CD14-positive monocyte (primary cell): ENCODE data around the gene AEBP2. TPM values are rescaled to one million over a fixed set of nuclear protein-coding genes. Genes with fewer than 3 reads are reported as not detected.
"Not testable (repeated sequence)": the region's sequence is repeated elsewhere in the genome, so short reads cannot be mapped to it uniquely, and the experiment has no call there.

Experiments used
- DNase-seq, 3 donors: peaks; one replicate each; pipeline ENCODE4 v3.0.0-alpha.2; 2011 to 2022
- H2AFZ ChIP-seq: 2 replicates; pipeline ENCODE4 v1.6.0; 2012; ENCODE audit warnings: mild to moderate bottlenecking, low read depth, low read length, inconsistent platforms; ENCODE audit not compliant: insufficient read depth, poor library complexity, severe bottlenecking
- H3K27ac ChIP-seq, 2 donors: 1 replicate in 1 of 2; 2 replicates in 1 of 2; pipeline ENCODE4 v1.5.1; 2012 to 2013; ENCODE audit warnings: low read length in 2 of 2, control low read depth in 1 of 2, inconsistent platforms in 1 of 2, low read depth in 1 of 2, mild to moderate bottlenecking in 1 of 2
- H3K27me3 ChIP-seq, 2 donors: one replicate each; pipeline versions ENCODE4 v1.6.0 to v1.6.1; 2011 to 2013; ENCODE audit warnings: low read length in 2 of 2; ENCODE audit not compliant: control insufficient read depth in 2 of 2, insufficient read depth in 2 of 2
- H3K36me3 ChIP-seq, 2 donors: replicated peaks in 1 of 2; 1 replicate in 1 of 2; 2 replicates in 1 of 2; pipeline versions ENCODE4 v1.5.1 to v1.6.1; 2012 to 2013; ENCODE audit warnings: low read length in 2 of 2, control low read depth in 1 of 2, inconsistent platforms in 1 of 2, mild to moderate bottlenecking in 1 of 2; ENCODE audit not compliant: insufficient read depth in 2 of 2, control insufficient read depth in 1 of 2
- H3K4me1 ChIP-seq, 2 donors: 1 replicate in 1 of 2; 2 replicates in 1 of 2; pipeline versions ENCODE4 v1.5.1 to v1.6.1; 2012 to 2013; ENCODE audit warnings: low read length in 2 of 2, control low read depth in 1 of 2, inconsistent platforms in 1 of 2, mild to moderate bottlenecking in 1 of 2, moderate library complexity in 1 of 2; ENCODE audit not compliant: insufficient read depth in 2 of 2, control insufficient read depth in 1 of 2
- H3K4me2 ChIP-seq: replicated peaks from 2 replicates; pipeline ENCODE3; 2012; ENCODE audit warnings: low read length, moderate library complexity, mild to moderate bottlenecking; ENCODE audit not compliant: poor library complexity, severe bottlenecking; ENCODE audit errors: extremely low read depth
- H3K4me3 ChIP-seq, 3 experiments: fragments of 200-600 bp in 1 of 3; sonication (generic) in 1 of 3; replicated peaks in 1 of 3; 1 replicate in 2 of 3; 2 replicates in 1 of 3; pipeline ENCODE4 v1.5.1; 2011 to 2013; ENCODE audit warnings: low read length in 3 of 3, mild to moderate bottlenecking in 3 of 3, control low read depth in 2 of 3, low read depth in 2 of 3, inconsistent platforms in 1 of 3, moderate library complexity in 1 of 3
- H3K79me2 ChIP-seq: 2 replicates; pipeline ENCODE4 v1.6.0; 2012; ENCODE audit warnings: mild to moderate bottlenecking, control low read depth, inconsistent platforms, low read length, moderate library complexity; ENCODE audit not compliant: insufficient read depth
- H3K9ac ChIP-seq: 2 replicates; pipeline ENCODE4 v1.6.0; 2017; ENCODE audit warnings: low read length, mild to moderate bottlenecking; ENCODE audit not compliant: insufficient read depth, poor library complexity, severe bottlenecking
- H3K9me3 ChIP-seq, 2 donors: replicated peaks in 1 of 2; 1 replicate in 1 of 2; 2 replicates in 1 of 2; pipeline versions ENCODE4 v1.5.1 to v1.6.1; 2012 to 2013; ENCODE audit warnings: low read length in 2 of 2, control low read depth in 1 of 2; ENCODE audit not compliant: control insufficient read depth in 1 of 2, insufficient read depth in 1 of 2
- H4K20me1 ChIP-seq: 2 replicates; pipeline ENCODE4 v1.6.0; 2012; ENCODE audit warnings: mild to moderate bottlenecking, low read length, control low read depth, moderate library complexity; ENCODE audit not compliant: insufficient read depth
- H3K27ac Mint-ChIP-seq, 7 donors: one replicate each; pipeline ENCODE4 v1.8.0; 2020; ENCODE audit warnings: mild to moderate bottlenecking in 7 of 7, mixed read lengths in 7 of 7, moderate library complexity in 6 of 7, inconsistent platforms in 2 of 7
- H3K27me3 Mint-ChIP-seq, 3 donors: one replicate each; pipeline ENCODE4 v1.8.0; 2021 to 2022; ENCODE audit warnings: low read depth in 3 of 3, mild to moderate bottlenecking in 3 of 3, mixed read lengths in 3 of 3, moderate library complexity in 3 of 3, inconsistent platforms in 1 of 3
- H3K36me3 Mint-ChIP-seq, 2 donors: one replicate each; pipeline ENCODE4 v1.8.0; 2020; ENCODE audit warnings: mixed read lengths in 2 of 2, inconsistent platforms in 1 of 2, mild to moderate bottlenecking in 1 of 2
- H3K4me1 Mint-ChIP-seq: one replicate; pipeline ENCODE4 v1.8.0; 2020; ENCODE audit warnings: mild to moderate bottlenecking, mixed read lengths
- H3K4me3 Mint-ChIP-seq, 2 donors: one replicate each; pipeline ENCODE4 v1.8.0; 2020; ENCODE audit warnings: mild to moderate bottlenecking in 2 of 2, mixed read lengths in 2 of 2, moderate library complexity in 1 of 2
- H3K9me3 Mint-ChIP-seq, 7 donors: one replicate each; pipeline ENCODE4 v1.8.0; 2020 to 2022; ENCODE audit warnings: mixed read lengths in 7 of 7, mild to moderate bottlenecking in 6 of 7, moderate library complexity in 6 of 7, inconsistent platforms in 2 of 7
- WGBS: methylation state at CpG from one replicate; pipeline ENCODE4 v1.1.5; 2013; ENCODE audit warnings: missing lambda C conversion rate; ENCODE audit not compliant: insufficient coverage; 5-methylcytosine and 5-hydroxymethylcytosine counted together
- intact Hi-C, 2 donors: fragments of 100-400 bp; cut with micrococcal nuclease; formaldehyde crosslinking; loops; one replicate each; pipeline versions ENCODE4 v1.15.0 to v1.15.1; 2023
- polyA plus RNA-seq, 3 donors: library from polyadenylated mRNA; depleted of rRNA in 1 of 3; unstranded in 2 of 3; stranded (reverse) in 1 of 3; fragments of 300-500 nt in 2 of 3; fragments of >200 nt in 1 of 3; fragmentation: Illumina TruSeq in 2 of 3; gene quantifications; 1 replicate in 2 of 3; 2 replicates in 1 of 3; pipeline ENCODE4 v1.2.3, GENCODE V29; 2012 to 2021
- TF ChIP-seq, protein P1 (sequence below): fragments of 200-600 bp; IDR thresholded peaks from one replicate; pipeline ENCODE4 v1.8.0; 2022; ENCODE audit warnings: antibody characterized with exemption, mild to moderate bottlenecking

The AEBP2 gene
- polyA plus RNA-seq, 3 donors: 3.0 to 8.0 (median 4.4) TPM

DNA sequence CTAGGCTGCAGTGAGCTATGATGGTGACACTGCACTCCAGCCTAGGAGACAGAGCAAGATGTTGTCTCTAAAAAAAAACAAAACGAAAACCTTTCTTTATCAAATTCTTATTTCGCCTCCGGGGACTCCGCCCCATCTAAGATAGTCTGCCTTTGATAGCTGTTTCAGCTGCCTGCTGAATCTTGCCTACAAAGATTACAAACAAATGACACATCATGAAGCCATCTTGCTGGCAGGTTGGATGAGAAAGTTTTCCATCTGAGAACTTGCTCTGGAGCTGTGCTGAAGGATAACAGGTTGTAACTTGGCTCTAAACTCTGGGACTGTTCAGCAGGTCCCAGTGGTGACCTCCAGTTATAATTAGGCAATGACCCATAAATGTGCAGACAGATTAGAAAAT is 41.8 kb upstream of the AEBP2 start:
- WGBS: 96% methylated on average over 4 of the region's 4 CpGs
- no peak overlapping the region for H2AFZ ChIP-seq
- TF ChIP-seq, protein P1, sequence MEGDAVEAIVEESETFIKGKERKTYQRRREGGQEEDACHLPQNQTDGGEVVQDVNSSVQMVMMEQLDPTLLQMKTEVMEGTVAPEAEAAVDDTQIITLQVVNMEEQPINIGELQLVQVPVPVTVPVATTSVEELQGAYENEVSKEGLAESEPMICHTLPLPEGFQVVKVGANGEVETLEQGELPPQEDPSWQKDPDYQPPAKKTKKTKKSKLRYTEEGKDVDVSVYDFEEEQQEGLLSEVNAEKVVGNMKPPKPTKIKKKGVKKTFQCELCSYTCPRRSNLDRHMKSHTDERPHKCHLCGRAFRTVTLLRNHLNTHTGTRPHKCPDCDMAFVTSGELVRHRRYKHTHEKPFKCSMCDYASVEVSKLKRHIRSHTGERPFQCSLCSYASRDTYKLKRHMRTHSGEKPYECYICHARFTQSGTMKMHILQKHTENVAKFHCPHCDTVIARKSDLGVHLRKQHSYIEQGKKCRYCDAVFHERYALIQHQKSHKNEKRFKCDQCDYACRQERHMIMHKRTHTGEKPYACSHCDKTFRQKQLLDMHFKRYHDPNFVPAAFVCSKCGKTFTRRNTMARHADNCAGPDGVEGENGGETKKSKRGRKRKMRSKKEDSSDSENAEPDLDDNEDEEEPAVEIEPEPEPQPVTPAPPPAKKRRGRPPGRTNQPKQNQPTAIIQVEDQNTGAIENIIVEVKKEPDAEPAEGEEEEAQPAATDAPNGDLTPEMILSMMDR: no peak
- no peaks in the 10 kb centered on the region for H3K27me3 ChIP-seq
- Mint-ChIP-seq H3K27me3 (no peaks in the 10 kb centered on the region), H3K4me3 (no peak overlapping the region), H3K36me3 (no peaks in the 10 kb centered on the region), H3K27ac (no peak overlapping the region), H3K4me1 (no peaks in the 10 kb centered on the region), H3K9me3 (peaks cover 3 to 11% (median 9%) of the 10 kb centered on the region in 7 donors)
- DNase-seq: no peak
- H3K9me3 ChIP-seq: peaks cover 0 to 3% of the 10 kb centered on the region in 2 donors
- H3K79me2 ChIP-seq: no peaks in the 10 kb centered on the region
- H3K27ac ChIP-seq: no peak overlapping the region
- intact Hi-C loops: no loop called here
- no peaks in the 10 kb centered on the region for H3K36me3 ChIP-seq
- no peak overlapping the region for H3K9ac ChIP-seq
- H3K4me1 ChIP-seq: no peaks in the 10 kb centered on the region
- H4K20me1 ChIP-seq: no peaks in the 10 kb centered on the region
- no peak overlapping the region for H3K4me3 ChIP-seq
- H3K4me2 ChIP-seq: no peak overlapping the region

DNA sequence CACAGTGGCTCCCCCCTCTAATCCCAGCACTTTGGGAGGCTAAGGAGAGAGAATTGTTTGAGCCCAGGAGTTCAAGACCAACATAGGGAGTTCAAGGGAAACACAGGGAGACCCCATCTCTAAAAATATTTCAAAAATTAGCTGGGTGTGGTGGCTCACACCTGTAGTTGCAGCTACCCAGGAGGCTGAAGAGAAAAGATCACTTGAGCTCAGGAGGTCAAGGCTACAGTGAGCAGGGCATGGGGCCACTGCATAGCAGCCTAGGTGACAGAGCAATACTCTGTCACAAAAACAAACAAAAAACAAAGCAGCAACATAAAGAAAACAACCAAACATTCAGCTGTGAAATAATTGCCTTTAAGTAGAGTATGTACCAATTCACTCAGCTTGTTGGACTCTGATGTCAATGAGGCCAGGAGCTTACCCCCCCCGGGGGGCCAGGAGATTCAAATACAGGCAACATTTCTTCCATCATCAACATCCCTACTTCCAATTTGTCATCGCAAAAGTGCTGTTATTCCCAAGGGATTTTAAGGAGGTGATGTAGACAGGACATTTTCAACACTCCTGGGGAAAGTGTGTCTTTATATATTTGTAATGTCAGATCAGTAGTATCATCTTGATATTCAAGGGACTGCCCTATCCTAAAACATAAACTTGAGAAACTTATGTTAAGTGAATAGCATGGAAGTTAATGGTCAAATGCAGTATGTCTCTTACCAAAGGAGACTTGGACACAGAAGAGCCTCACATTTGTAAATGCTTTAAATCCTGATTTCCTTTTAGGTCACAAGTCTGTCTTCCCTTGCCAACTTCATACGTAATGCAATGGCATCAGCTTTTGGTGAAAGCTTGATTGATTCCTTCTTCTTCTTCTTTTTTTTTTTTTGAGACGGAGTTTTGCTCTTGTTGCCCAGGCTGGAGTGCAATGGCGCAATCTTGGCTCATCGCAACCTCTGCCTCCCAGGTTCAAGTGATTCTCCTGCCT is 40.6 kb upstream of the AEBP2 start:
- Mint-ChIP-seq H3K27ac (no peak overlapping the region), H3K4me3 (no peak overlapping the region), H3K27me3 (no peaks in the 10 kb centered on the region), H3K36me3 (no peaks in the 10 kb centered on the region), H3K4me1 (no peaks in the 10 kb centered on the region), H3K9me3 (peaks cover 4 to 13% (median 9%) of the 10 kb centered on the region in 7 donors)
- H4K20me1 ChIP-seq: no peaks in the 10 kb centered on the region
- H3K9me3 ChIP-seq: peaks cover 0 to 5% of the 10 kb centered on the region in 2 donors
- H2AFZ ChIP-seq: no peak overlapping the region
- no peak overlapping the region for H3K4me2 ChIP-seq
- DNase-seq: no peak
- no peaks in the 10 kb centered on the region for H3K79me2 ChIP-seq
- no peak overlapping the region for H3K9ac ChIP-seq
- H3K4me1 ChIP-seq: no peaks in the 10 kb centered on the region
- H3K27ac ChIP-seq: no peak overlapping the region
- WGBS: no CpG with 5 or more reads among the region's 6 CpGs
- H3K27me3 ChIP-seq: no peaks in the 10 kb centered on the region
- intact Hi-C loops: no loop called here
- no peak overlapping the region for H3K4me3 ChIP-seq
- TF ChIP-seq, protein P1: no peak
- H3K36me3 ChIP-seq: no peaks in the 10 kb centered on the region

DNA sequence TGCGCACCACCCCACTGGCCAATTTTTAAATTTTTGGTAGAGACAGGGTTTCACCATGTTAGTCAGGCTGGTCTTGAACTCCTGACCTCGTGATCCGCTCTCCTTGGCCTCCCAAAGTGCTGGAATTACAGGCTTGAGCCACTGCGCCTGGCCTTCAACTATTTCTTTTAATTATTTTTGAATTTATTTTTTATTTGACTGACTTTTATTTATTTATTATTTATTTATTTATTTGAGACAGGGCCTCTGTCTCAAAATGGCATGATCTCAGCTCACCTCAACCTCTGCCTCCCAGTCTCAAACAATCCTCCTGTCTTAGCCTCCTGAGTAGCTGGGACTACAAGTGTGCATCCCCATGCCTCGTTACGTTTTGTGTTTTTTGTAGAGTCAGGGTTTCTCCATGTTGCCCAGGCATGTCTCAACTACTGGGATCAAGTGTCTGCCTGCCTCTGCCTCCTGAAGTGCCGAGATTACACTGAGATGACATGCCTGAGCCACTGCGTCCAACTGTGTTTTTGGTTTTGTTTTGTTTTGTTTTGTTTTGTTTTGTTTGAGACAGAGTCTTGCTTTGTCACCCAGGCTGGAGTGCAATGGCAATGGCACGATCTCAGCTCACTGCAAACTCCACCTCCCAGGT is 38.5 kb upstream of the AEBP2 start:
- H2AFZ ChIP-seq, H3K27me3 Mint-ChIP-seq, H4K20me1 ChIP-seq, H3K4me3 ChIP-seq, H3K36me3 Mint-ChIP-seq, H3K27ac ChIP-seq, H3K27ac Mint-ChIP-seq, H3K27me3 ChIP-seq, H3K79me2 ChIP-seq, intact Hi-C loops, H3K9ac ChIP-seq, H3K4me3 Mint-ChIP-seq, H3K4me2 ChIP-seq, H3K36me3 ChIP-seq, DNase-seq, H3K4me1 ChIP-seq, H3K4me1 Mint-ChIP-seq: not testable (repeated sequence)
- H3K9me3 Mint-ChIP-seq: peaks cover 5 to 27% (median 20%) of the 10 kb centered on the region in 7 donors
- WGBS: 90% methylated on average over 6 of the region's 9 CpGs
- peaks cover 0 to 21% of the 10 kb centered on the region in 2 donors for H3K9me3 ChIP-seq
